Liver (tissue), 9 donors: ENCODE results near the gene RET. TPM values are rescaled to one million over a fixed set of nuclear protein-coding genes. Genes with fewer than 3 reads are reported as not detected.

Experiments
- DNase-seq: peaks from one replicate; pipeline ENCODE4 v3.0.0-alpha.2; 2017; ENCODE audit warnings: low spot score
- H3K27ac ChIP-seq, 2 donors: one replicate each; pipeline ENCODE4 v1.7.0; 2013; ENCODE audit warnings: inconsistent platforms in 2 of 2, low read length in 2 of 2, control low read depth in 1 of 2, low read depth in 1 of 2, mild to moderate bottlenecking in 1 of 2
- H3K27me3 ChIP-seq, 4 donors: one replicate each; pipeline versions ENCODE4 v1.6.1 to v1.7.0; 2013; ENCODE audit warnings: low read length in 3 of 4, inconsistent platforms in 1 of 4, mild to moderate bottlenecking in 1 of 4, moderate library complexity in 1 of 4; ENCODE audit not compliant: control insufficient read depth in 4 of 4, insufficient read depth in 4 of 4
- H3K36me3 ChIP-seq, 4 donors: one replicate each; pipeline versions ENCODE4 v1.6.1 to v1.7.0; 2013; ENCODE audit warnings: low read length in 3 of 4, mild to moderate bottlenecking in 3 of 4, low read depth in 1 of 4, moderate library complexity in 1 of 4; ENCODE audit not compliant: control insufficient read depth in 4 of 4, insufficient read depth in 3 of 4
- H3K4me1 ChIP-seq, 4 donors: one replicate each; pipeline versions ENCODE4 v1.6.1 to v1.7.0; 2013; ENCODE audit warnings: low read length in 3 of 4, mild to moderate bottlenecking in 3 of 4, moderate library complexity in 1 of 4; ENCODE audit not compliant: control insufficient read depth in 4 of 4, insufficient read depth in 4 of 4
- H3K4me3 ChIP-seq, 3 donors: one replicate each; pipeline versions ENCODE4 v1.6.1 to v1.7.0; 2013; ENCODE audit warnings: low read length in 3 of 3, control low read depth in 1 of 3, low read depth in 1 of 3, mild to moderate bottlenecking in 1 of 3
- H3K9ac ChIP-seq, 2 donors: one replicate each; pipeline ENCODE4 v1.7.0; 2013; ENCODE audit warnings: low read length in 2 of 2, mild to moderate bottlenecking in 2 of 2, moderate library complexity in 2 of 2, control low read depth in 1 of 2, low read depth in 1 of 2
- H3K9me3 ChIP-seq, 4 donors: one replicate each; pipeline versions ENCODE4 v1.6.1 to v1.7.0; 2013; ENCODE audit warnings: low read length in 3 of 4; ENCODE audit not compliant: control insufficient read depth in 4 of 4
- ATF3 ChIP-seq: IDR thresholded peaks from 2 replicates; pipeline ENCODE4 v1.6.1; 2016; ENCODE audit warnings: antibody characterized with exemption
- EGR1 ChIP-seq, 2 donors: IDR thresholded peaks; 2 replicates each; pipeline ENCODE4 v1.6.1; 2016 to 2018; ENCODE audit warnings: antibody characterized with exemption in 2 of 2, low read depth in 2 of 2
- FOXA1 ChIP-seq: IDR thresholded peaks from 2 replicates; pipeline ENCODE4 v1.6.1; 2016; ENCODE audit warnings: antibody characterized with exemption
- FOXA2 ChIP-seq: IDR thresholded peaks from 2 replicates; pipeline ENCODE4 v1.6.1; 2016; ENCODE audit warnings: antibody characterized with exemption
- GABPA ChIP-seq, 2 donors: IDR thresholded peaks in 1 of 2; conservative IDR thresholded peaks in 1 of 2; 2 replicates each; pipeline ENCODE4 v1.6.1; 2016; ENCODE audit warnings: antibody characterized with exemption in 2 of 2, mild to moderate bottlenecking in 1 of 2, moderate library complexity in 1 of 2
- HNF4G ChIP-seq: IDR thresholded peaks from 2 replicates; pipeline ENCODE4 v1.6.1; 2016; ENCODE audit warnings: antibody characterized with exemption
- MAX ChIP-seq: IDR thresholded peaks from 2 replicates; pipeline ENCODE4 v1.6.1; 2016; ENCODE audit warnings: antibody characterized with exemption
- NR2F2 ChIP-seq: IDR thresholded peaks from 2 replicates; pipeline ENCODE4 v1.6.1; 2016; ENCODE audit warnings: antibody characterized with exemption
- RAD21 ChIP-seq, 2 donors: IDR thresholded peaks; 2 replicates each; pipeline ENCODE4 v1.6.1; 2016; ENCODE audit warnings: antibody characterized with exemption in 2 of 2, mild to moderate bottlenecking in 2 of 2
- REST ChIP-seq: IDR thresholded peaks from 2 replicates; pipeline ENCODE4 v1.6.1; 2016; ENCODE audit warnings: antibody characterized with exemption, mild to moderate bottlenecking
- RXRA ChIP-seq, 2 donors: IDR thresholded peaks; 2 replicates each; pipeline ENCODE4 v1.6.1; 2017 to 2018; ENCODE audit warnings: antibody characterized with exemption in 2 of 2, mild to moderate bottlenecking in 1 of 2
- SP1 ChIP-seq: IDR thresholded peaks from 2 replicates; pipeline ENCODE4 v1.6.1; 2018; ENCODE audit warnings: antibody characterized with exemption, mild to moderate bottlenecking
- TAF1 ChIP-seq: conservative IDR thresholded peaks from 2 replicates; pipeline ENCODE4 v1.6.1; 2016; ENCODE audit warnings: antibody characterized with exemption, mild to moderate bottlenecking
- YY1 ChIP-seq: IDR thresholded peaks from 2 replicates; pipeline ENCODE4 v1.6.1; 2016; ENCODE audit warnings: antibody characterized with exemption, mild to moderate bottlenecking
- WGBS: extraction: QIAGEN DNeasy Blood & Tissue Kit; methylation state at CpG from one replicate; pipeline ENCODE4 v1.1.7; 2013; 5-methylcytosine and 5-hydroxymethylcytosine counted together
- polyA plus RNA-seq, 2 donors: library from polyadenylated mRNA; stranded (reverse) in 1 of 2; unstranded in 1 of 2; fragments of 200-250 nt in 1 of 2; fragments of >200 nt in 1 of 2; fragmentation: Nextera tagmentation in 1 of 2; extraction: Ambion mirVana in 1 of 2; gene quantifications; one replicate each; pipeline versions ENCODE4 v1.2.1 to v1.2.3, GENCODE V29; 2013 to 2015
- total RNA-seq, 2 donors: library from RNA; depleted of rRNA; stranded (reverse); fragments of >200 nt; gene quantifications; one replicate each; pipeline ENCODE4 v1.2.3, GENCODE V29; 2014
- TF ChIP-seq, protein P1 (sequence below): fragments of 150-350 bp; IDR thresholded peaks from 2 replicates; pipeline ENCODE4 v1.5.1; 2017; ENCODE audit warnings: improper control_type of control experiment, low read depth, low read length; ENCODE audit not compliant: missing input control
- TF ChIP-seq, protein P2 (sequence below): IDR thresholded peaks from 2 replicates; pipeline ENCODE4 v1.6.1; 2016; ENCODE audit warnings: antibody characterized with exemption
- donor health status: healthy.
- donor health status: healthy.
- donor health status: healthy.
- donor health status: healthy.
- donor health status: healthy.

RET gene
- total and polyA plus RNA-seq, 4 donors, result 0.09 to 2.5 (median 0.33) TPM; not detected in 1

DNA sequence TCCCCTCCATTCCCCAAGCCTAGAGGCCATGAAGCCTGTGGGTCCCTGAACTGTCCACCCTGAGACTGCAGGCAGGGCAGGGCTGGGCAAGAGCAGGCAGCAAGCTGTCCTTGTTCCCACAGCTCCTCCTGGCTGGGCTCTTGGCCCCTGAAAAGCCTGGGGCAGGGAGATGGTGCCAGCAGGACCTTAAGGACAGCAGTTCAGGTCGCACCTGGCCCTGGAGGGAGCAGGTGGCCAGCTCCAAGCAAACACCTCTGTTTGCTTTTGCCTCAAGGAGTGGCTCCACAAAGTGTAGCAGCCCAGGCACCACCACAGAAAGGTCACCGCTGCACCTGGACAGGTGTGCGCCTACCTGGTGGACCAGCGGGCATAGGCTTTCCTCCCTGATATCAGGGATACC is 5.2 kb downstream of the RET start:
- Histone ChIP-seq H3K9me3 (no peaks in the 10 kb centered on the region), H3K4me1 (peaks cover 0 to 30% (median 22%) of the 10 kb centered on the region in 4 donors), H3K4me3 (no peak overlapping the region), H3K27ac (no peak overlapping the region), H3K36me3 (no peaks in the 10 kb centered on the region), H3K27me3 (no peaks in the 10 kb centered on the region), H3K9ac (no peak overlapping the region)
- 77% methylated on average over 4 of the region's 4 CpGs for WGBS
- TF ChIP-seq RXRA (IDR thresholded peaks at IDR 0.05) (no peak), FOXA1 (no peak), GABPA (IDR thresholded peaks at IDR 0.05 in 1 of 2, conservative IDR thresholded peaks at IDR 0.05 in 1 of 2) (no peak), YY1 (no peak), NR2F2 (no peak), REST (no peak)
- TF ChIP-seq, protein P1, sequence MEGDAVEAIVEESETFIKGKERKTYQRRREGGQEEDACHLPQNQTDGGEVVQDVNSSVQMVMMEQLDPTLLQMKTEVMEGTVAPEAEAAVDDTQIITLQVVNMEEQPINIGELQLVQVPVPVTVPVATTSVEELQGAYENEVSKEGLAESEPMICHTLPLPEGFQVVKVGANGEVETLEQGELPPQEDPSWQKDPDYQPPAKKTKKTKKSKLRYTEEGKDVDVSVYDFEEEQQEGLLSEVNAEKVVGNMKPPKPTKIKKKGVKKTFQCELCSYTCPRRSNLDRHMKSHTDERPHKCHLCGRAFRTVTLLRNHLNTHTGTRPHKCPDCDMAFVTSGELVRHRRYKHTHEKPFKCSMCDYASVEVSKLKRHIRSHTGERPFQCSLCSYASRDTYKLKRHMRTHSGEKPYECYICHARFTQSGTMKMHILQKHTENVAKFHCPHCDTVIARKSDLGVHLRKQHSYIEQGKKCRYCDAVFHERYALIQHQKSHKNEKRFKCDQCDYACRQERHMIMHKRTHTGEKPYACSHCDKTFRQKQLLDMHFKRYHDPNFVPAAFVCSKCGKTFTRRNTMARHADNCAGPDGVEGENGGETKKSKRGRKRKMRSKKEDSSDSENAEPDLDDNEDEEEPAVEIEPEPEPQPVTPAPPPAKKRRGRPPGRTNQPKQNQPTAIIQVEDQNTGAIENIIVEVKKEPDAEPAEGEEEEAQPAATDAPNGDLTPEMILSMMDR, result no peak
- DNase-seq, result no peak

DNA sequence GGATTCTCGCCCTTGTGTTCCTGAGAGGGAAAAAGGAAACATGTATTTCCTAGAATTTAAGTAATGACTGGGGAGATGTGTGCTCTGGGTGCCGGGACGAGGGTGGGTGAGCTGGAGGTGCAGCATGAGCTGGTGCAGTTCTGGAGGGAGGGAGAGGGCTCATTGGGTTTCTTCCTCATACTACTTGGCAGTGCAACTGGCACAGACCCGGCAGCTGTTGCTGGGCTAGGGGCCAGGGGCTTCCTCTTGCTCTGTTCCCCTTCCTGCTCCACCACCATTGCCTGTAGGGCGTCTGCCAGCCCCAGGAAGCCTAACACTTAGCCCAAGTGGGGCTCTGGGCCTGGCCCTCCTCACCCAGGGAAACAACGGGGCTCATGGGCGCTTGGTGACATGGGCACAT is 5.9 kb downstream of the RET start:
- no peak overlapping the region for H3K9ac ChIP-seq
- WGBS, result 61% methylated on average over 7 of the region's 7 CpGs
- no peak for DNase-seq
- H3K9me3 ChIP-seq, result no peaks in the 10 kb centered on the region
- H3K4me1 ChIP-seq, result peaks cover 0 to 24% (median 18%) of the 10 kb centered on the region in 4 donors
- TF ChIP-seq TAF1, result no peak
- TF ChIP-seq RXRA (IDR thresholded peaks at IDR 0.05), result no peak
- no peak for TF ChIP-seq MAX
- no peak for TF ChIP-seq GABPA (IDR thresholded peaks at IDR 0.05 in 1 of 2, conservative IDR thresholded peaks at IDR 0.05 in 1 of 2)
- TF ChIP-seq, protein P2, sequence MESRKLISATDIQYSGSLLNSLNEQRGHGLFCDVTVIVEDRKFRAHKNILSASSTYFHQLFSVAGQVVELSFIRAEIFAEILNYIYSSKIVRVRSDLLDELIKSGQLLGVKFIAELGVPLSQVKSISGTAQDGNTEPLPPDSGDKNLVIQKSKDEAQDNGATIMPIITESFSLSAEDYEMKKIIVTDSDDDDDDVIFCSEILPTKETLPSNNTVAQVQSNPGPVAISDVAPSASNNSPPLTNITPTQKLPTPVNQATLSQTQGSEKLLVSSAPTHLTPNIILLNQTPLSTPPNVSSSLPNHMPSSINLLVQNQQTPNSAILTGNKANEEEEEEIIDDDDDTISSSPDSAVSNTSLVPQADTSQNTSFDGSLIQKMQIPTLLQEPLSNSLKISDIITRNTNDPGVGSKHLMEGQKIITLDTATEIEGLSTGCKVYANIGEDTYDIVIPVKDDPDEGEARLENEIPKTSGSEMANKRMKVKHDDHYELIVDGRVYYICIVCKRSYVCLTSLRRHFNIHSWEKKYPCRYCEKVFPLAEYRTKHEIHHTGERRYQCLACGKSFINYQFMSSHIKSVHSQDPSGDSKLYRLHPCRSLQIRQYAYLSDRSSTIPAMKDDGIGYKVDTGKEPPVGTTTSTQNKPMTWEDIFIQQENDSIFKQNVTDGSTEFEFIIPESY, result no peak
- no peak for TF ChIP-seq SP1
- TF ChIP-seq, protein P1, result no peak
- TF ChIP-seq RAD21 (IDR thresholded peaks at IDR 0.05), result no peak
- no peak for TF ChIP-seq FOXA2
- no peak for TF ChIP-seq ATF3
- no peak for TF ChIP-seq HNF4G
- no peak for TF ChIP-seq EGR1 (IDR thresholded peaks at IDR 0.05; ENCODE audit: low read depth in 2 of 2)
- H3K27ac ChIP-seq, result no peak overlapping the region
- no peaks in the 10 kb centered on the region for H3K36me3 ChIP-seq
- no peak overlapping the region for H3K4me3 ChIP-seq
- no peaks in the 10 kb centered on the region for H3K27me3 ChIP-seq
